GM21737 (cell line): ENCODE results near the gene PPID.
"Not testable (repeated sequence)": the region's sequence is repeated elsewhere in the genome, so short reads cannot be mapped to it uniquely, and the experiment has no call there.

Experiments used
- ATAC-seq: cut with Tn5 transposase; IDR thresholded peaks from one replicate; pipeline ENCODE4 v1.9.1; 2021; ENCODE audit warnings: mild to moderate bottlenecking, moderate library complexity; ENCODE audit not compliant: unreplicated experiment

Gene PPID

GRCh38 chr4:158722917-158723793, at the start of gene PPID:
Gene PPID (minus strand): TSS chr4:158723396. CDS start chr4:158723288, 108 bp downstream.
- ATAC-seq, result peak; percentile 99

DNA sequence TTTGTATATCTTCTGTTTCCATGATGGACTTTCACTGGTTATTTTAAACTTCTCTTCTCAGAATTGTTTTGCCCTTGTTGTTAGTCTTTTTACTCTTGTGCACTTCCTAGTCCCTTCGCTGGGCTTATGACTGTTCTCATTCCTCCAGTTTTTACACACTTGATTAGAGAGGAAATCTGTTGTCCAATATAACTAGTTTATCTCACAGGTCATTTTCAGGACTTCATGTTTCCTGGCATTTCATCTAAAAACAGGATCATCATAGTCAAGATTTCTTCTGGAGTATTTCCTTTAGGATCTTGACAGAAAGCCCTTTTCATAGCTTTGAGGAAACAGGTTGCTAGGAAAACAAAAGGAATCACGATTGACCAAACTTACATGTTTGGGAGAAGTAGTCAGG, 48.6 kb upstream of the PPID start:
- ATAC-seq, result no peak

- no peak for ATAC-seq
Measured at GRCh38 chr4:158770671-158771070, 47.5 kb upstream of the PPID start.

DNA sequence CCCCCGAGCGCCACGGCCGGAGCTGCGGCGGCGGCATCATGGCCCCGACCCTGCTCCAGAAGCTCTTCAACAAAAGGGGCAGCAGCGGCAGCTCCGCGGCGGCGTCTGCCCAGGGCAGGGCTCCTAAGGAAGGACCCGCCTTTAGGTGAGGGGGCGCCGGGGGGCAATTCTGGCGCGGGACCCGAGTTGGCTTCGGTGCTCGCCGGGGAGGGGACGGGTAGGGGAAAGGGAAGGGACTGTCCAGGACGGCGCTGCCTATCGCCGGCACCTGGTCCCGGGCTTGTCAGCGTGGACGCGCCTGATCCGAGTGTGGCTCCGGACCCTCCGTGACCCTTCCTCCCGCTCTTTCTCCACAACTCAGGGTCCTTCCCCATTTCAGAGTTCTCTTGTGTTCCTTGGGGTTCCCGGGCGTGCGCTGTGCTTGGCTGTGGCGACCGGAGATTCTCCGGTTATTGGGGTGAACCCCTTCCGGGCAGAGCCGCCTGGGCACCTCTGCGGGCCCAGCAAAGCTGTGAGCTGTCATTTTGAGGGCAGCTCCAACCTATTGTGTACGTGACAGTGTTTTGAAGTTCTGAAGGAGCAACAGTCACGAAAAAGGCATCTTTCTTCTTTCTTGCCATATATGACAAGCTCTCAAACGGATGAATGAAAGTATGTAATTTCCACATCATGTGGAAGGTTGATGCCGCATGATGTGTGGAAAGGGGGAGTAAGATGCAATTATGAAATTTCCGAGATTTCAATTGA, 46.2 kb upstream of the PPID start:
- ATAC-seq, result peak; percentile 38

DNA sequence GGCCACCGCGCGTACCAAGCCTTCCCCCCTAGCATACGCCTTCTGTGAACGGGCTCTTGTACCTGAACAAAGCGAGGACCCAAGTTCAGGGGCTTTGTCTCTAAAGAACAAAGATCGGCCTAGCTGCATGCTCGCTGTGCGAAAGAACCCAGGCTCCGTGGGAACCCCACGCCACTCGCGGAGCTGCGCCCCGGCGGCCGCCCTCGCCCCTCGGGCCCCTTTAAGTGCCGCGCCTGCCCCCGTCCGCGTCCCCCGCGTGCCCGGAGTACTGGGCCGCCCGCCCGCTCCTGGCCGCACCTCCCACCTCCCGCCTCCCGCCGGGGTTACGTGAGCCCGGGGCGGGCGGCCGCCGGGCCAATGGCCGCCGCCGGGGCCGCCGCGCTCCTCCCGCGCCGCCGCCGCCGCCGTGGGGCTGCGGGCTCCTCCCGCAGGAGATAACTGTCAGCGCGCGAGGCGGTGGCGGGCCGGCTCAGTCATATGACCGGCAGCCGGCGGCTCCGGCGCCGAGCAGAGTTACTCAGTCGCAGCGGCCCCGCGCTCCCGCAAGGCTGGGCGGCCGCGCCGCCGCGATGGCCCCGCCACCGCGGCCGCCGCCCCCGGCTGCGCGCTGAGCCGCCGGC, 45.5 kb upstream of the PPID start, which contains the start of gene FNIP2:
FNIP2 (plus strand) TSS at position 472 of the 620 bp plus-strand sequence. CDS start 187 bp downstream, outside the sequence.
- peak; percentile 81 for ATAC-seq

DNA sequence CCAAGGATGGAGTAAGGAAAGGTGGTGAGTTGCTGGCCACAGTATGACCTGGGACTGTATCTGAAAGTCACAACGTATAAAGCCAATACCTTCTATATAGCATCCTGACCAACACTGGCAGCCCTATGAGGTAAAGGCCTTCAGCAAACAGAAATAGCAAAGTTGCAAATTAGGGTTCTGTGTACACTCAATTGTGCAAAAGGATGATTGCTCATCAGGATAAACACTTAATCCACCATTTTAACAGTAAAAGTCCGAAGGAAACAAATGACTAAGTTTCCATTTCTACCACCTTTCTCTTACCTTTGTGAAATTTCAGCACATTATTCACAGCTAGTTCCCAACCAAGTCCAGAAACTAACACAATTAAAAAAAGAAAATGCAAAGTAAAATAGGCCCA, 44.3 kb upstream of the PPID start:
- ATAC-seq, result no peak

DNA sequence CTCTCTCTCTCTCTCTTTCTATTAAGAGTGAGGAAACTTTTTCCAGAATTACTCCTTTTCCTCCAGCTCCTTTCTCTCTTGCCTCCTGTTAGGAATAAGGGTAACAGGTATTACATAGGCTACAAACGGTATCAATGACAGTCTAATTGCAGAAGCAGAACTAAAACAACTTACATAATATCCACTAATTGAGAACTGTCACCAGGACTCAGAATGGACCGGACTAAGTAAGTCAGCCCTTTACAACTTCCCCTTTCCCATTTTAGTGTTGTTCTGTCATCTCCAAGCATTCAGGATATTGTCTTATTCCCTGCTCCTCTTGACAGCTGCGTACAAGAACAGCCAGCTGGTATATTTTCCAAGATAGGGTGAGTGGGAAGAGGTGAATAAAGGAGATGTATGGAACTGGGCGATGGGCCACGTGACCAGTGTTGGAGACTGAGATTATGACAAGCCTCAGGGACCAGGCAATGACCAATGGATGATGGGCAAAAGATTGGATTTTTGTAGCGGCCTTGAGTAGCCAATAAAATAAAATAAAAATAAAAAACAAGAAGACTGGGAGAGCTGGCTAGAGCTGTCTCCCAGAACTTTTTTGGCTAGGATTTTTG, 43.3 kb upstream of the PPID start:
- no peak for ATAC-seq

DNA sequence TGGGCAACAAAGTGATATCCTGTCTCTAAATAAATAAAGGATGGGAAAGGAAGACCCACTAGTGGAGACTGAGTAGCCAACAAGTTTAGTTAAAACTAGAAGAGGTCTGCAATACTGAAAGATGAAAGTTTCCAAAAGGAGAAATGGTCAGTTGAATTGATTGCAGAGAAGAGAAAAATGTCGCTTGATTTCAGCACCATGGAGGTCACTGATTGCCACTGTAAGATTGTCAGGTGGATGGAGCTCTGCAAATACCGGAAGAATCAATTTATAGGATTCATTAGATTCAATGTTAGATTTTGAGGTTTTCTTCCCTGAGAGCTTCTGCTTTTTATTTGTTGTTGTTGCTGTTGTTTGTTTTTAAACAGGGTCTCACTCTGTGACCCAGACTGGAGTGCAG, 40.3 kb upstream of the PPID start:
- no peak for ATAC-seq

- no peak for ATAC-seq
Measured at GRCh38 chr4:158762553-158762952, 39.4 kb upstream of the PPID start.

DNA sequence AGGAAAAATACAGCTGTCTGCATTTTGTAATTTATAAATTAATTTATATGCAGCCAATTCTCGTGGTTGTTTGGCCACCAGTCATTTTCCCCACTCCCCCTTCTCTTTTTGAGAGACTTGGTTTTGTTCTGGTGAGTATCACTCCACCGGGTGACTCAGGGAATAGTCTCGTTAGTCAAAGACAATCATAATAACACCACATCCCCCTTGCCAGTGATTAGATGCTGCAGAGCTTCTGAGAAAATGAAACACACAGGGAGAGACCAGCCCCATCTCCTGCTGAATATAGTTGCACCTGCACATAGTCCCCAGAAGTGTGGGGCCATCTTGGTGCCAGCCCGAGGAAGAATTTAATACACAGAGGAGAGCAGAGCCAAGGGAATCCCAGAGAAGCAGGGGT, 37.7 kb upstream of the PPID start:
- no peak for ATAC-seq

DNA sequence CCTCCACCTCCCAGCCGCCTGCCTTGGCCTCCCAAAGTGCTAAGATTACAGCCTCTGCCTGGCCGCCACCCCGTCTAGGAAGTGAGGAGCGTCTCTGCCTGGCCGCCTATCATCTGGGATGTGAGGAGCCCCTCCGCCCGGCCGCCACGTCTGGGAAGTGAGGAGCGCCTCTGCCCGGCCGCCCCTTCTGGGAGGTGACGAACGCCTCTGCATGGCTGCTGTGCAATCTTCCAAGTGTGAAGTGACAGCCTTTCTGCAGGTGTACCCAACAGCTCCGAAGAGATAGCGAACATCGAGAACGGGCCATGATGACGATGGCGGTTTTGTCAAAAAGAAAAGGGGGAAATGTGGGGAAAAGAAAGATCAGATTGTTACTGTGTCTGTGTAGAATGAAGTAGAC, 36.3 kb upstream of the PPID start:
- ATAC-seq, result not testable (repeated sequence)

GRCh38 chr4:158758703-158759102, 35.5 kb upstream of the PPID start:
- no peak for ATAC-seq

GRCh38 chr4:158758142-158758541, 34.9 kb upstream of the PPID start:
- no peak for ATAC-seq

DNA sequence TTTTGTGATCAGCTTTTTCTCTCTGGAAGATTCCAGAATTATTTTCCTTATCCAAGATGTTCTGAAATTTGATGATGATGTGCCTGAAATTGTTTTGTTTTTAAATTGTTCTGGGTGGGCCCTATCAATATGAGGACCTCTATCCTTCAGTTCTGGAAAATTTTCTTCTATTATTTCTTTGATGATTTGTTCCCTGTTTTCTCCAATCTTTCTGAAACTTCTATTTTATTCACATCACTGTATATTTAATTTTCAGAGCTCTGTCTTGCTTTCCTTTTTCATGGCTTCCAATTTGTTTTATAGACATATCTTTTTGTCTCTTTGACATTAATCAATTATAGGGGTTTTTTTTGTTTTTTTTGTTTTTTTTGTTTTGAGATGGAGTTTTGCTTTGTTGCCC, 33.4 kb upstream of the PPID start:
- no peak for ATAC-seq

- not testable (repeated sequence) for ATAC-seq
Measured at GRCh38 chr4:158755819-158756218, 32.6 kb upstream of the PPID start.

GRCh38 chr4:158754385-158755180, 31.4 kb upstream of the PPID start:
- no peak for ATAC-seq

- ATAC-seq, result no peak
Measured at GRCh38 chr4:158750379-158750778, 27.2 kb upstream of the PPID start.

GRCh38 chr4:158746537-158746936, 23.3 kb upstream of the PPID start:
- ATAC-seq, result not testable (repeated sequence)

DNA sequence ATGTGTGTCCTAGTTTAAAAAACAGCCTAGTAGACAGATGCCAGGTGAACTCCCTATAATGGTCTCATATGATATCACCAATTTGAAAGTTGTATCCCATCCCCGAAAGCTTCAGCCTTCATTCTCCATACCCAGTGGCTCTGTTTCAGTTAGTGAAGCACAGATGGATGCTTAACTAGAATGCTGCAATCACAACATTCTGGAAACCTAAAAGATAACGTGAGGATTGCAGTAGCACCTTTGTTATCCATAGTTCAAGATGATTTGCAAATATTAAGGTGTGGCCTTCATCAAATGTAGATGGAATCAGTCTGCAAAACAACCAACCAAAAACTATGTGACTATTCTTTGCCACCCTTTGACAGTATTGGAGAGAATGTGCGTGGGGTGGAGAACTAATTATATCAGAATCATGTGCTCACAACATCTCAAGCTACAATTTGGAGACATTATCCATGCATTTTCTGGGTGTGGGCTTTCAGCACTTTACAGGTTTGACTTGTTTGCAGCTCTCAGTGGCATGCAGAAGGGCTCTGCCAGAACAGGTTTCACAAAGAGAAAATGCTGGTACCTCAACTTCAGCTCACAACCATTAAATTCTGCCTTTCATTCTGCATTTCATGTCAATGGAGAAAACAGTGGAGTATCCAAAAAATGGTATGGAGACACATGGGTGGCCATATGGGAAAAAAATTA, 18.3 kb upstream of the PPID start:
- no peak for ATAC-seq

DNA sequence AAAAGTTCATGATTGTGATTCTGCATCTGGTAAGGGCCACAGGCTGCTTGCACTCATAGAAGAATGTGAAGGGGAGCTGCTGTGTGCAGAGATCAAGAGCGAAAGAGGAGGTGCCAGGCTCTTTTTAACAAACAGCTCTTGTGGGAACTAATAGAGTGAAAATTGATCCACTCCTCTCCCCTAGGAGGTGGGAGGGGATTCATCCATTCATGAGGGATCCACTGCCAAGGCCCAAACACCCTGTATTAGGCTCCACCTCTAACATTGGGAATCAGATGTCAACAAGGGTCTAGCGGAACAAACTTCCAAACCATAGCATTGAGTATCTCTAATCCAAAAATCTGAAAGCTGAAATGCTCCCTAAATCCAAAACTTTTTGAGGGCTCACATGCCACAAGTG, 16.4 kb upstream of the PPID start:
- ATAC-seq, result no peak
